Type B pancreatic cell (in vitro differentiated cells): Measurements from ENCODE around the gene STAT5B. TPM values are rescaled to one million over a fixed set of nuclear protein-coding genes. Genes with fewer than 3 reads are reported as not detected.
"Not testable (repeated sequence)": the region's sequence is repeated elsewhere in the genome, so short reads cannot be mapped to it uniquely, and the experiment has no call there.

Experiments
- DNase-seq: peaks from one replicate; pipeline ENCODE4 v3.0.0; 2021; ENCODE audit warnings: mixed read lengths; ENCODE audit not compliant: unreplicated experiment; ENCODE audit errors: extremely low spot score
- H3K27ac Mint-ChIP-seq: 2 replicates; pipeline ENCODE4 v1.8.0; 2021; ENCODE audit warnings: mild to moderate bottlenecking, mixed read lengths
- H3K27me3 Mint-ChIP-seq: 2 replicates; pipeline ENCODE4 v1.8.0; 2021; ENCODE audit warnings: mixed read lengths
- H3K36me3 Mint-ChIP-seq: 2 replicates; pipeline ENCODE4 v1.8.0; 2021; ENCODE audit warnings: mixed read lengths
- H3K4me1 Mint-ChIP-seq: one replicate; pipeline ENCODE4 v1.8.0; 2021; ENCODE audit warnings: mixed read lengths; ENCODE audit not compliant: unreplicated experiment
- H3K4me3 Mint-ChIP-seq: 2 replicates; pipeline ENCODE4 v1.8.0; 2021; ENCODE audit warnings: mild to moderate bottlenecking, mixed read lengths
- H3K9me3 Mint-ChIP-seq: 2 replicates; pipeline ENCODE4 v1.8.0; 2021; ENCODE audit warnings: mixed read lengths
- CTCF ChIP-seq: fragments of 200-600 bp; sonication (generic); conservative IDR thresholded peaks from 2 replicates; pipeline ENCODE4 v1.5.0; 2021; ENCODE audit warnings: antibody characterized with exemption, mild to moderate bottlenecking
- long read RNA-seq: library from polyadenylated mRNA; unstranded; transcript quantifications from one replicate; pipeline ENCODE4 v2.0.0, GENCODE V29; 2020
- total RNA-seq: library from RNA; stranded (reverse); gene quantifications from 2 replicates; pipeline ENCODE4 v1.2.1, GENCODE V29; 2021; ENCODE audit warnings: low replicate concordance

STAT5B gene
- 22.0 and 42.3 TPM in 2 replicates for total RNA-seq
- long read RNA-seq, partial matches to known transcripts: 13 of 18 reads
- long read RNA-seq, other reads (novel, unspliced or antisense): 5 of 18 reads

- H3K4me3 Mint-ChIP-seq: peak within 1 kb of the TSS; percentile 94
- no peak for TF ChIP-seq CTCF
- H3K27ac Mint-ChIP-seq: peak within 1 kb of the TSS; percentile 84
- peaks cover 36% of the 10 kb centered on the region for H3K4me1 Mint-ChIP-seq
- H3K27me3 Mint-ChIP-seq: no peaks in the 10 kb centered on the region
- H3K36me3 Mint-ChIP-seq: no peaks in the 10 kb centered on the region
- no peaks in the 10 kb centered on the region for H3K9me3 Mint-ChIP-seq
- no peak for DNase-seq
These were observed at the start of gene STAT5B for GRCh38 chr17:42276359-42276608. Gene STAT5B, minus strand, starts transcription at chr17:42276391. Its CDS starts 44,264 bp downstream, at chr17:42232127.

GRCh38 chr17:42325026-42325425 lies 48.8 kb upstream of the STAT5B start:
- no peaks in the 10 kb centered on the region for H3K9me3 Mint-ChIP-seq
- no peak overlapping the region for H3K4me3 Mint-ChIP-seq
- H3K36me3 Mint-ChIP-seq: peaks cover 17% of the 10 kb centered on the region
- H3K27ac Mint-ChIP-seq: no peak overlapping the region
- no peak for DNase-seq
- peaks cover 15% of the 10 kb centered on the region for H3K4me1 Mint-ChIP-seq
- no peaks in the 10 kb centered on the region for H3K27me3 Mint-ChIP-seq
- TF ChIP-seq CTCF: no peak

- H3K27ac Mint-ChIP-seq: no peak overlapping the region
- no peak overlapping the region for H3K4me3 Mint-ChIP-seq
- no peak for DNase-seq
- no peak for TF ChIP-seq CTCF
- peaks cover 25% of the 10 kb centered on the region for H3K36me3 Mint-ChIP-seq
- H3K27me3 Mint-ChIP-seq: no peaks in the 10 kb centered on the region
- peaks cover 7% of the 10 kb centered on the region for H3K4me1 Mint-ChIP-seq
- H3K9me3 Mint-ChIP-seq: no peaks in the 10 kb centered on the region
These were observed 47.1 kb upstream of the STAT5B start for GRCh38 chr17:42323268-42323773.

- no peaks in the 10 kb centered on the region for H3K27me3 Mint-ChIP-seq
- H3K27ac Mint-ChIP-seq: no peak overlapping the region
- peaks cover 7% of the 10 kb centered on the region for H3K4me1 Mint-ChIP-seq
- TF ChIP-seq CTCF: peak; percentile 100
- no peak overlapping the region for H3K4me3 Mint-ChIP-seq
- peaks cover 25% of the 10 kb centered on the region for H3K36me3 Mint-ChIP-seq
- no peaks in the 10 kb centered on the region for H3K9me3 Mint-ChIP-seq
- DNase-seq: peak; percentile 95
These were observed 46.4 kb upstream of the STAT5B start for GRCh38 chr17:42322382-42323267.

GRCh38 chr17:42321555-42321954 lies 45.4 kb upstream of the STAT5B start:
- no peak for DNase-seq
- TF ChIP-seq CTCF: no peak
- Mint-ChIP-seq H3K36me3 (peaks cover 25% of the 10 kb centered on the region), H3K27ac (no peak overlapping the region), H3K4me3 (no peak overlapping the region), H3K9me3 (no peaks in the 10 kb centered on the region), H3K4me1 (peaks cover 18% of the 10 kb centered on the region), H3K27me3 (no peaks in the 10 kb centered on the region)

- not testable (repeated sequence) for H3K27me3 Mint-ChIP-seq, H3K4me3 Mint-ChIP-seq, DNase-seq, H3K27ac Mint-ChIP-seq, H3K9me3 Mint-ChIP-seq
- Mint-ChIP-seq H3K36me3 (peaks cover 31% of the 10 kb centered on the region), H3K4me1 (peaks cover 18% of the 10 kb centered on the region)
These were observed 41.8 kb upstream of the STAT5B start for GRCh38 chr17:42317967-42318366.
